Stimulated activated CD4-positive, alpha-beta T cell treated with anti-CD3 and anti-CD28 coated beads, Interleukin-2, amount 100 ng/mL, for 48 hours (primary cell): Measurements from ENCODE around the gene GRB2.

Experiments used
- DNase-seq, 2 donors: peaks; one replicate each; pipeline ENCODE4 v3.0.0-alpha.2; 2020

Gene GRB2

GRCh38 chr17:75412455-75413317 is 7.2 kb upstream of the GRB2 start:
- DNase-seq = peak; percentile 61 to 66

DNA sequence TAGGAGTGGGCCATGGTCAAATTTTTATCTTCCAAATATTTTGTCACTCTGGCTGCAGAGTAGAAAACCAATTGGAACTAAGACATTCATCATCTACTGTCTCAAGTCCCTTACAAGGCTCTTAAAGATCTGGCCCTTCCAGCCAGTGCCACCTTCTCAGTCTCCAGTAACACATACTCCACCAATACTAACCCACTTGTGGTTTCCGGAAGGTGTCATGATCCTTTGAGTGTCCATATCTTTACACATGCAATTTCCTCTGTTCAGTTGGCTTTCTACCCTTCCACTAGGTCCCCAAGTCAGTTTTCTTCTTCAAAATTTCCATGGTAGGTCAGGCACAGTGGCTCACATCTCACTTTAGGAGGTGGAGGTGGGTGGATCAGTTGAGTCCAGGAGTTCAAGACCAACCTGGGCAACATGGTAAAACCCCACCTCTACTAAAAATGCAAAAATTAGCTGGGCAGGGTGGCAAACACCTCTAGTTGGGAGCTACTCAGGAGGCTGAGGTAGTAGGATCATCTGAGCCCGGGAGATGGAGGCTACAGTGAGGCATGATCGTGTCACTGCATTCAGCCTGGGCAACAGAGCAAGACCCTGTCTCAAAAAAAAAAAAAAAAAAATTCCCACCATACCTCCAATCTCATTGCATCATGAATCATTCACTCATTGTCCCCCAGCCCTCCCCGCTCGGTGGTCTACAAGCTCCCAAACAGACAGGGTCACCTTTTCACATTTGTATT is 6.0 kb upstream of the GRB2 start:
- DNase-seq = no peak

GRCh38 chr17:75410141-75410540 is 4.7 kb upstream of the GRB2 start:
- DNase-seq = no peak

- no peak for DNase-seq
Observed at GRCh38 chr17:75407655-75408352, 2.3 kb upstream of the GRB2 start.

DNA sequence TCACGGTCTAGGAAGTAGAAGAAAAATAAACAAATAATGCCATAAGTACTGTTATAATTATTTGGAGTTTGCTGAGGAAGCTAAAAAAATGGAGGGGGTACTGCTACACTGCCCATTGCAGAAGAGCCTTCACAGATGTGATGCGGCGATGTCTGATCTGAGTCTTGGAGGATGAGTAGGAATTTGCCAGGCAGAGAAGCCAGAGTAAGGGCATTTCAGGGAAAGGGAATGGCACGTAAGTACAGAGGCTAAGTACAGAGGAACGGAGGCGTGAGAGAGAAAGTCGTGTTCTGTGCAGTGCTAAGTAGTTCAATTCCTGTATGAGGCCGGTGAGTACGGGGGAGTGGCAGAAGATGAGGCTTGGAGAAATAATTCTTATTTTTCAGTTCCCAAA is 741 bp upstream of the GRB2 start:
- peak in 1 of 2 donors; percentile 4 for DNase-seq

DNA sequence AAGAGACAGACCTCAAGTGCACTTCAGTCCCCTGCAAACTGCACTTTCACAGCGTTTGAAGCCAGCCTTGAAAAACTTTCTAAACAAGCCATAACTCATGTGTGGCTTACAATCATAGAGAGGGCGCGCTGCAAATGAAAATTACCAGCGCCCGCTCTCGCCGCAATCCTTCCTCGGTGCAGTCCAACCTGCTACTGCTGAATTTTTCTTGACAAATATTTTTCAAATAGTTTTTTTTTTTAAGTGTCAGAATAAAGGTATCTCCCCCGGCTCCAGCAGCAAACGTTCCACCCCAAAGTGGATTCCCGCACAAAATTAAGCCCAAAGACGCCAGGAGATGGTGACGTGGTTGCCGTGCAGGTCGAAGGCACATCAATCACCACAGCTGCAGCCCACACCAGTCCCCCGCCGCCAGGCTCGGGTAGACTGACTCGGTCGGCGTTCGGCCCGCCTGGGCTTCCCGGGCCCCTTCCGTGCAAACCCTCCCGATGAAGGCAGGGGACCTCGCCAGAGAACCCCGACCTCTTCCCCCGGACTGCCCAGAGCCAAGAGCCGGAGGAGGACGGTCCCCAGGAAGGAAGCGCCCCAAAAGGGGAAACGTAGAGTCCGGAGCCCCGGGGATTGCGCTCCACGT is 630 bp downstream of the GRB2 start:
- peak; percentile 40 to 47 for DNase-seq

DNA sequence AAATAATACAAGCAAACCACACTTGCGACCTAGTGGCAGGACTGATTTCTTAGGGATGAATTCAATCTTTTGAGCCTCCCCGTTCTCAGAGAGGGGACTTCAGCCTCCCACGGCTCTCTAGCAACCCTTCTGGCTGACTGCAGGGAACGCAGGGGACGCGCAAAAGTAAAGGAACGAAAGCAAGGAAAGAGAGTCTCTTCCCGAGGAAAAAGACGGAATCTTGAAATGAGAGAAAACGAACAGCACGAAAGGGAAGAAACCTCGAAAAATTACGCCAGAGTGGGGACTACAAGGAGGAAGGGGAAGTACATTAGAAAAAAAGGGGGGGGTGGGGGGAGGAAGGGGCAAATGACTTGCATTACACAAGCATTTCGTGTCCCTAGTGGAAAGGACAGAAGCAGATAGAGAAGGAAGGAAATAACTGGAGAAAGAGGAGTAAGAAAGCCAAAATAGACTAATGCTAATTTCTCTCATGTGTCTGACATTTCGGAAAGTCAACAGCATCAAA is 1.2 kb downstream of the GRB2 start:
- peak in 1 of 2 donors; percentile 42 for DNase-seq

DNA sequence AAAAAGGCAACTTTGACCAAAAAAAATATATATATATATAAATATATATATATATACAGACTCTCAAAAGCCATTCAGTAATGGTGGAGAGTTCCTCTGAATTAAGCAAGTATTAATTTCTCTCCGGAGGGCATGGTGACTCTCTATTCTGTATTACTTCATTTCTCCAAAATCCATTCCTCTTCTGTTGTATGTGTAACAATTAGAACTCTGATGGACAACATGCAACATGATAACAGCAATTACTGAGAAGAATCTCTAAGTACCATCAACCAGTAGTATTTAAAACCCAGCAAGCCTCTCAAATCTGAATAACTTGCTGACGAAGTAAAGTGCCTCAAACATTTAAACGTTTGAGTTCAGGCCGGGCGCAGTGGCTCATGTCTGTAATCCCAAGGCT is 2.3 kb downstream of the GRB2 start:
- no peak for DNase-seq

DNA sequence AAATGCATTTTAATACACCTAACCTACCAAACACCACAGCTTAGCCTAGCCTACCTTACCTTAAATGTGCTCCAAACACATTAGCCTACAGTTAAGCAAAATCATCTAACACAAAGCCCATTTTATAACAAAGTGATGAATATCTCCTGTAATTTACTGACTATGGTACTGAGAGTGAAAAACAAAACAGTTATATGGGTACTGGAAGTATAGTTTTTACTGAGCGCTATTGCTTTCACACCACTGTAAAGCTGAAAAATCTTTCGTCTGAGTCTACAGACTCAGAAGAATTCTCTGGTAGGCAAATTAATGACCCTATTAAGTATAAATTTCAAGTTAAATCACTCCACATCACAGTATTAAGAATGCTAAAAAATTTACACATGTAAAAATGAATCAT is 3.5 kb downstream of the GRB2 start:
- DNase-seq = no peak

DNA sequence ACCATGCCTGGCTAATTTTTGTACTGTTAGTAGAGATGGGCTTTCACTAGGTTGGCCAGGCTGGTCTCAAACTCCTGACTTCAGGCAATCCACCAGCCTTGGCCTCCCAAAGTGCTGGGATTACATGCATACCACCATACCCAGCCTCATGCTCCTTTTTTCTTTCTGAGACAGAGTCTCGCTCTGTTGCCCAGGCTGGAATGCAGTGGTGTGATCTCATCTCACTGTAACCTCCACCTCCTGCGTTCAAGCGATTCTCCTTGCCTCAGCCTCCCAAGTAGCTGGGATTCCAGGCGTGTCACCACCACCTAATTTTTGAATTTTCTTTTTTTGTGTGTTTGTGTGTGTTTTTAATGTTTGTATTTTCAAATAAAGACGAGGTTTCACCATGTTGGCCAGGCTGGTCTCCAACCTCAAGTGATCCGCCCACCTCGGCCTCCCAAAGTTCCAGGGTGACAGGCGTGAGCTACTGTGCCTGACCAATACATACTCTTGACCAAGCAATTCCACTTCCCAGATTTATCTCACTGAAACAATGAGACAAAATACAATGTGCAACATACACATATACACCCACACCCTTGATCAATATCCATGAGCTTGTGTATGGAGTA is 5.0 kb downstream of the GRB2 start:
- no peak for DNase-seq

DNA sequence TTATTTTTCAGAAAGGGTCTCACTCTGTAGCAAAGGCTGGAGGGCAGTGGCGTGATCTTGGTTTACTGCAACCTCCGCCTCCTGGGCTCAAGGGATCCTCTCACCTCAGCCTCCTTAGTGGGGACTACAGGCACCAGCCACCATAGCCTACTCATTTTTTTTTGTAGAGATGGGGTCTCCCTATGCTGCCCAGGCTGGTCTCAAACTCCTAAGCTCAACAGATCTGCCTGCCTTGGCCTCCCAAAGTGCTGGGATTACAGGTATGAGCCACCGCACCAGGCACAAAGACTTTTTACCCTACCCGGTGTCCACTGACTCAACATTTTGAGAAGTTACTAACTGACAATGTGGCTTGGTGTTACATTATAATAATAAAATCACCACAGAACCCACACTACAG is 7.2 kb downstream of the GRB2 start:
- no peak for DNase-seq

DNA sequence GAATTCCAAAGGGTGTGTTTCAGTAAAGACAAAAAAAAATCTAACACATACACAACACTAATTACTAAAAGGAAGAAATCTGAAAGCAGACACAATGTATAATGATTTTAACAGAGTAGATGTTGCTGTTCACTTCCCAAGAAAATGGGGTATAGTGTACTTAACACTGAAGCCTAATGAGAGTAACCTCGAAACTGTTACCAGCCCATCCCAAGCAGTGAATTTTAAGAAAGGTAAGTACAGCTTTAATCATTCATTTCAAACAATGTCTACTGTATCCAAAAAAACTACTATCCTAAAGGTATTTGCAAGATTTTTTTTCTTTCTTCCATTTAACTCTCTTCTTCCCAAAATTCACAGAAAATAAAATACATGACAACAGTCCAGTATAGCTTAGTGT is 8.3 kb downstream of the GRB2 start:
- DNase-seq = no peak

DNA sequence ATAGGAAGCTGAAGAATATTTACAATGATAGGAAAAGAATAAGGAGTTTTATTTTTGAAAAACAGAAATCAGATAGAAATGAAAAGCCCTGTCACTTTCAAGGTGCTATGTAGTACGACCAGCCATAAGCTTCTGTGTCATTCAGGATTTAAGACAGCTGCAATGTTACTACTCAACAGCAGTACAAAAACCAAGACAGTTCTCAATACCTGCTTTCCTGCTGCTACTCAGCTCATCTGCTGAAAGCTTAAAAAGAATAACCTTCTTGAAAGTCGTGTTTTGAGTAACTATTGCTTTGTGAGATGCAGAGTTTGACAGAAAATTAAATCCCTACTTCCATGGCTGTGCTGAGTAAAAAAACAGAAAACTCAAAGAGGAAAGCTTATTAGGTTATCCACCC is 8.7 kb downstream of the GRB2 start:
- no peak for DNase-seq

- DNase-seq = no peak
Observed at GRCh38 chr17:75396025-75396424, 9.5 kb downstream of the GRB2 start.

- DNase-seq = no peak
Observed at GRCh38 chr17:75394332-75394918, 11.1 kb downstream of the GRB2 start.

GRCh38 chr17:75393523-75394331 is 11.8 kb downstream of the GRB2 start:
- peak; percentile 77 for DNase-seq

DNA sequence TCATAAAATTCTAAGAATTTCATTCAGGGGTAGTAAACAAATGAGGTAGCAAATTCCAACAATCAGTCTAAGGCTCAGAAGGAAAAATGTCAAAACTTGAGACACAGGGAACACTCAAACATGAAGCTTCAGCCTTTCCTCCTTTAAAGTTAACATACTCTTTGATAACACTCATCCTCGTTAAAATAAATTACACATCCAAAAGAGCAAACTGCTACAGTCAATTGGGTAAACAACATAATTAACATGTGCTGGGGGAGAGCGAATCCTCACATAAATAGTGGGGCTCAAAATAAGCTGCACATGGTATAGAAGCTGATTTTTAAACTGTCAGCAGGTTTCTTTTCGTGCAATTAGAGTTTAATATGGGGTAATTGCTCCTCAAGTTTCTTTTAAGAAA is 12.9 kb downstream of the GRB2 start:
- DNase-seq = no peak

- no peak for DNase-seq
Observed at GRCh38 chr17:75390982-75391381, 14.5 kb downstream of the GRB2 start.

DNA sequence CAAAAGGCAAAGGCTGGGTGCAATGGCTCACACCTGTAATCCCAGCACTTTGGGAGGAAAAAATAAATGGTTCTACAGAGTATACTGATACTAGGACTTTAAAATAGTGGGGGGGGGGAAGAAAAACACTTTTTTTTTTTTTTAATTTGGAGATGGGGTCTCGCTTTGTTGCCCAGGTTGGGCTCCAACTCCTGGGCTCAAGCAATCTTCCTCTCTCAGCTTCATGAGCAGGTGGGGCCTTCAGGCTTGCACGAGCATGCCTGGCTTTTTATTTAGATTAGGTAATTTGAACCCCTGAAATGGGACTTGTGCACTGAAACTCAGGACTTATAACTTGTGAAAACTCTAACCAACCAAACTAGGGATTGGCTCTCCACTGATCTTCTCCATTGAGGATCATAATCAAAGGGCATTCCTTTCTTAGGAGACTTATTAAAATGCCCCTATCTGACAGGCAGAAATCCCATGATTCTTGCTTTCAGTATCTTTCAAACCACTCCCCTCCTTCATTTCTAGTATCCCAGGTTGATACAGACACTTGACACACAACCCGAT is 16.9 kb downstream of the GRB2 start:
- DNase-seq = no peak

DNA sequence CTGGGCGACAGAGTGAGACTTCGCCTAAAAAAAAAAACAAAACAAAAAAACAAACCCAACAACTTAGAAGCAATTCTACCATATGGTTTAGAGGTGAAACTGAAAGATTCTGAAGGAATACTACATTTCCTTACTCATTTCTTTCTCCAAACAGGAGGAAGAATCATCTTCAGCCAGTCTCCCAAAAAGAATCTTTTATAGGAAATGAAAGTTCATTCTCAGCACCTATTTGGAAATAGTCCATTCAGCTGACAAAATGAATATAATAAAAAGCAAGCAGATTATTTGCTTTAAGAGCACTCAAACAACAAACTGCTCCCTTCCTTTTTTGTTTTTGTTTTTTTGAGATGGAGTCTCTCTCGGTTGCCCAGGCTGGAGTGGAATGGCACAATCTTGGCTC is 17.7 kb downstream of the GRB2 start:
- DNase-seq = no peak

- no peak for DNase-seq
Observed at GRCh38 chr17:75386430-75386829, 19.0 kb downstream of the GRB2 start.
